Trophoblast cell (in vitro differentiated cells and primary cell): ENCODE measurements around the gene OST4.

Experiments
- DNase-seq, 2 donors: peaks; one replicate each; pipeline ENCODE4 v3.0.0-alpha.2; 2016
- H2AFZ ChIP-seq: 2 replicates; pipeline ENCODE4 v1.6.1; 2013; ENCODE audit warnings: low read length, moderate library complexity, mild to moderate bottlenecking; ENCODE audit not compliant: insufficient read depth, poor library complexity
- H2AK5ac ChIP-seq: 2 replicates; pipeline ENCODE4 v1.6.1; 2013; ENCODE audit warnings: mild to moderate bottlenecking, low read length
- H2BK120ac ChIP-seq: 2 replicates; pipeline ENCODE4 v1.6.1; 2013; ENCODE audit warnings: low read length, mild to moderate bottlenecking, moderate library complexity; ENCODE audit not compliant: insufficient read depth, poor library complexity
- H2BK12ac ChIP-seq: 2 replicates; pipeline ENCODE4 v1.6.1; 2013; ENCODE audit warnings: mild to moderate bottlenecking, low read length, moderate library complexity
- H2BK5ac ChIP-seq: 2 replicates; pipeline ENCODE4 v1.6.1; 2013; ENCODE audit warnings: low read length, low read depth, moderate library complexity, mild to moderate bottlenecking; ENCODE audit not compliant: poor library complexity
- H3K14ac ChIP-seq: 2 replicates; pipeline ENCODE4 v1.6.1; 2013; ENCODE audit warnings: mild to moderate bottlenecking, low read length
- H3K18ac ChIP-seq: 2 replicates; pipeline ENCODE4 v1.6.1; 2013; ENCODE audit warnings: mild to moderate bottlenecking, low read length
- H3K23ac ChIP-seq: 2 replicates; pipeline ENCODE4 v1.6.1; 2013; ENCODE audit warnings: low read length
- H3K27ac ChIP-seq: 2 replicates; pipeline ENCODE4 v1.5.1; 2013; ENCODE audit warnings: low read depth, mild to moderate bottlenecking, inconsistent platforms, low read length, moderate library complexity
- H3K27me3 ChIP-seq: 2 replicates; pipeline ENCODE4 v1.6.1; 2013; ENCODE audit warnings: inconsistent platforms, mild to moderate bottlenecking, low read length, moderate library complexity; ENCODE audit not compliant: insufficient read depth
- H3K36me3 ChIP-seq, 2 experiments: 1 replicate in 1 of 2; 2 replicates in 1 of 2; pipeline ENCODE4 v1.6.1; 2013; ENCODE audit warnings: low read length in 2 of 2, mild to moderate bottlenecking in 2 of 2, moderate library complexity in 1 of 2; ENCODE audit not compliant: insufficient read depth in 2 of 2, control insufficient read depth in 1 of 2
- H3K4ac ChIP-seq: 2 replicates; pipeline ENCODE4 v1.6.1; 2013; ENCODE audit warnings: low read depth, mild to moderate bottlenecking, low read length, moderate library complexity
- H3K4me1 ChIP-seq, 2 experiments: 1 replicate in 1 of 2; 2 replicates in 1 of 2; pipeline ENCODE4 v1.6.1; 2013; ENCODE audit warnings: low read length in 2 of 2, mild to moderate bottlenecking in 2 of 2, moderate library complexity in 1 of 2; ENCODE audit not compliant: insufficient read depth in 2 of 2, control insufficient read depth in 1 of 2
- H3K4me2 ChIP-seq: 2 replicates; pipeline ENCODE4 v1.6.1; 2013; ENCODE audit warnings: inconsistent platforms, mild to moderate bottlenecking, low read length, moderate library complexity
- H3K4me3 ChIP-seq: 2 replicates; pipeline ENCODE4 v1.5.1; 2013; ENCODE audit warnings: mild to moderate bottlenecking, low read depth, low read length, inconsistent platforms
- H3K79me1 ChIP-seq: one replicate; pipeline ENCODE4 v1.6.1; 2013; ENCODE audit warnings: low read length
- H3K79me2 ChIP-seq: 2 replicates; pipeline ENCODE4 v1.6.1; 2013; ENCODE audit warnings: low read length, mild to moderate bottlenecking; ENCODE audit not compliant: control insufficient read depth, insufficient read depth, poor library complexity
- H3K9ac ChIP-seq: 2 replicates; pipeline ENCODE4 v1.6.1; 2013; ENCODE audit warnings: mild to moderate bottlenecking, low read length
- H3K9me3 ChIP-seq: 2 replicates; pipeline ENCODE4 v1.6.1; 2013; ENCODE audit warnings: low read depth, mild to moderate bottlenecking, control low read depth, inconsistent platforms, low read length; ENCODE audit not compliant: insufficient read depth
- H4K12ac ChIP-seq: 2 replicates; pipeline ENCODE4 v1.6.1; 2013; ENCODE audit warnings: low read depth, mild to moderate bottlenecking, low read length, moderate library complexity
- H4K8ac ChIP-seq: 2 replicates; pipeline ENCODE4 v1.6.1; 2013; ENCODE audit warnings: low read depth, mild to moderate bottlenecking, low read length, moderate library complexity
- H4K91ac ChIP-seq: one replicate; pipeline ENCODE4 v1.6.1; 2013; ENCODE audit warnings: low read depth, mild to moderate bottlenecking, low read length, moderate library complexity
- WGBS: extraction: QIAGEN DNeasy Blood & Tissue Kit; methylation state at CpG from one replicate; pipeline ENCODE4 v1.1.7; 2013; ENCODE audit warnings: missing lambda C conversion rate; ENCODE audit not compliant: insufficient read length, insufficient coverage; ENCODE audit errors: extremely low coverage; 5-methylcytosine and 5-hydroxymethylcytosine counted together

OST4 gene

GRCh38 chr2:27095427-27095744 is 23.9 kb upstream of the OST4 start:
- no peak for DNase-seq
- Histone ChIP-seq H3K4me2 (no peak overlapping the region), H3K23ac (no peak overlapping the region), H3K9me3 (no peaks in the 10 kb centered on the region), H3K79me1 (peaks cover 7% of the 10 kb centered on the region), H2AK5ac (no peak overlapping the region), H3K36me3 (no peaks in the 10 kb centered on the region), H4K8ac (peak overlapping the region; percentile 96), H3K4ac (no peak overlapping the region), H2BK120ac (no peak overlapping the region), H3K4me1 (peaks cover 4% of the 10 kb centered on the region in 2 experiments), H3K4me3 (no peak overlapping the region), H4K91ac (peak overlapping the region; percentile 31), H3K18ac (no peak overlapping the region), H3K79me2 (no peaks in the 10 kb centered on the region), H3K27me3 (no peaks in the 10 kb centered on the region), H2BK12ac (no peak overlapping the region), H3K9ac (no peak overlapping the region), H2AFZ (no peak overlapping the region), H4K12ac (no peak overlapping the region), H3K14ac (no peak overlapping the region), H3K27ac (peak overlapping the region; percentile 20), H2BK5ac (no peak overlapping the region)
- WGBS: no CpG with 5 or more reads among the region's 2 CpGs

- H3K4me3 ChIP-seq: no peak overlapping the region
- H4K12ac ChIP-seq: no peak overlapping the region
- no peaks in the 10 kb centered on the region for H3K27me3 ChIP-seq
- H3K4ac ChIP-seq: no peak overlapping the region
- H3K23ac ChIP-seq: no peak overlapping the region
- H4K8ac ChIP-seq: no peak overlapping the region
- H4K91ac ChIP-seq: no peak overlapping the region
- H3K9me3 ChIP-seq: no peaks in the 10 kb centered on the region
- no peak overlapping the region for H3K27ac ChIP-seq
- no peak overlapping the region for H2BK5ac ChIP-seq
- H3K4me1 ChIP-seq: peaks cover 4% of the 10 kb centered on the region in 2 experiments
- no CpG with 5 or more reads among the region's 24 CpGs for WGBS
- no peak overlapping the region for H3K9ac ChIP-seq
- peaks cover 7% of the 10 kb centered on the region for H3K79me1 ChIP-seq
- H2BK120ac ChIP-seq: no peak overlapping the region
- no peak overlapping the region for H2AK5ac ChIP-seq
- H3K79me2 ChIP-seq: no peaks in the 10 kb centered on the region
- H3K4me2 ChIP-seq: no peak overlapping the region
- H3K36me3 ChIP-seq: no peaks in the 10 kb centered on the region
- no peak overlapping the region for H3K14ac ChIP-seq
- no peak overlapping the region for H2AFZ ChIP-seq
- no peak for DNase-seq
- H2BK12ac ChIP-seq: no peak overlapping the region
- H3K18ac ChIP-seq: no peak overlapping the region
These were observed 23.0 kb upstream of the OST4 start for GRCh38 chr2:27094353-27094984.

- H4K12ac ChIP-seq: no peak overlapping the region
- H3K9me3 ChIP-seq: no peaks in the 10 kb centered on the region
- no peak overlapping the region for H4K8ac ChIP-seq
- H3K14ac ChIP-seq: no peak overlapping the region
- H2AK5ac ChIP-seq: no peak overlapping the region
- no peak overlapping the region for H3K4me3 ChIP-seq
- no peaks in the 10 kb centered on the region for H3K36me3 ChIP-seq
- WGBS: no CpG with 5 or more reads among the region's 6 CpGs
- peak overlapping the region; percentile 50 for H3K23ac ChIP-seq
- no peak for DNase-seq
- no peak overlapping the region for H3K18ac ChIP-seq
- H3K79me1 ChIP-seq: peaks cover 7% of the 10 kb centered on the region
- no peak overlapping the region for H3K9ac ChIP-seq
- H3K79me2 ChIP-seq: no peaks in the 10 kb centered on the region
- no peak overlapping the region for H2BK5ac ChIP-seq
- H2BK120ac ChIP-seq: no peak overlapping the region
- H2BK12ac ChIP-seq: no peak overlapping the region
- no peak overlapping the region for H3K4ac ChIP-seq
- no peak overlapping the region for H3K4me2 ChIP-seq
- no peak overlapping the region for H4K91ac ChIP-seq
- H3K27ac ChIP-seq: no peak overlapping the region
- H3K27me3 ChIP-seq: no peaks in the 10 kb centered on the region
- peaks cover 4% of the 10 kb centered on the region in 2 experiments for H3K4me1 ChIP-seq
- no peak overlapping the region for H2AFZ ChIP-seq
These were observed 22.2 kb upstream of the OST4 start for GRCh38 chr2:27093430-27094352.

GRCh38 chr2:27092696-27093429 is 21.4 kb upstream of the OST4 start:
- Histone ChIP-seq H3K23ac (no peak overlapping the region), H2AK5ac (no peak overlapping the region), H4K91ac (no peak overlapping the region), H3K4me1 (peaks cover 4% of the 10 kb centered on the region in 2 experiments), H3K9me3 (no peaks in the 10 kb centered on the region), H2BK5ac (no peak overlapping the region), H3K4me3 (no peak overlapping the region), H3K36me3 (no peaks in the 10 kb centered on the region), H3K79me1 (peaks cover 7% of the 10 kb centered on the region), H3K14ac (no peak overlapping the region), H3K27ac (no peak overlapping the region), H3K4me2 (no peak overlapping the region), H3K79me2 (no peaks in the 10 kb centered on the region), H2AFZ (no peak overlapping the region), H3K18ac (no peak overlapping the region), H3K4ac (no peak overlapping the region), H4K8ac (no peak overlapping the region), H3K9ac (no peak overlapping the region), H2BK120ac (no peak overlapping the region), H4K12ac (no peak overlapping the region), H2BK12ac (no peak overlapping the region), H3K27me3 (no peaks in the 10 kb centered on the region)
- DNase-seq: no peak
- no CpG with 5 or more reads among the region's 10 CpGs for WGBS
